KOPT-K1 (cell line): ENCODE results near the gene FOXP1.

Experiments used
- H3K27ac ChIP-seq: fragments of 200-600 bp; sonication (generic); 2 replicates; pipeline ENCODE4 v1.5.1; 2016; ENCODE audit warnings: antibody characterized with exemption, mild to moderate bottlenecking, low read depth, low read length; ENCODE audit not compliant: poor library complexity, severe bottlenecking
- H3K36me3 ChIP-seq: fragments of 200-600 bp; sonication (generic); 2 replicates; pipeline ENCODE4 v1.5.1; 2017; ENCODE audit warnings: antibody characterized with exemption, mild to moderate bottlenecking, low read length, moderate library complexity; ENCODE audit not compliant: insufficient read depth
- H3K9me3 ChIP-seq: fragments of 200-600 bp; sonication (generic); 2 replicates; pipeline ENCODE4 v1.5.1; 2017; ENCODE audit warnings: antibody characterized with exemption, low read length, mild to moderate bottlenecking; ENCODE audit not compliant: insufficient read depth, poor library complexity, severe bottlenecking

FOXP1 gene

DNA sequence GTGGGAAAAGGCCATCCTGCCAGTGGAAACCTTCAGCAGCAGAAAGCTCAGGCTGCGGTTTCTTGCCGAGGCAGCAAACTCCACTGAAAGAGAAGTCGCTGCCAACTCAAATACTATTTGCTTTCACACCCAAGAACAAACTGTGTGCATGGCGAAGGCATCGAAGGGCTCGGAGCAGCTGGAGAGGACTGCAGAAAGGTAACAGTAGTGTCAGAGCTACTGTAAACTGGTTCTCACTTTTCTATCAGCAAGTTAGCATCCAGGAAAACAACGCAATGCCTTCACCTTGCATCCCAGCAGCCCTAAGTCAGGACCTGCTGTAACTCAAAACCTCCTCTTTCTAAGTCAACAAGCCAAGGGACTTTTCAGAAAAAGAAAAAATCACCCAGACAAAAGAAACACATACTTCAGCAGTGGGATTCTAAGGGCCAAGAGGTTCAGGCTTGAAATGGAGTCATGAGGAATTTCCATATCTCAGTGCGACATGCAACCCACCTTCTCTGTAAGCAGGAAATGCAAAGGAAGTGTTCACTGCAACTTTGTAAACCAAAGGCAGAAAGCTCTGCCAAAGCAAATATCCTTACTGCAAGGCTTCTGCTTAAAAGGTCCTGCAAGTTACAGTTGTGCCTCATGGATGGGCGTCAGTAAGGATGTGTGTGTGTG, 193.5 kb downstream of the FOXP1 start:
- Histone ChIP-seq H3K9me3 (no peaks in the 10 kb centered on the region), H3K27ac (no peak overlapping the region)

GRCh38 chr3:71389191-71389590, 194.3 kb downstream of the FOXP1 start:
- Histone ChIP-seq H3K27ac (no peak overlapping the region), H3K36me3 (no peaks in the 10 kb centered on the region), H3K9me3 (no peaks in the 10 kb centered on the region)

More for the DNA sequence above, 193.5 kb downstream of the FOXP1 start:
- H3K36me3 ChIP-seq: no peaks in the 10 kb centered on the region

DNA sequence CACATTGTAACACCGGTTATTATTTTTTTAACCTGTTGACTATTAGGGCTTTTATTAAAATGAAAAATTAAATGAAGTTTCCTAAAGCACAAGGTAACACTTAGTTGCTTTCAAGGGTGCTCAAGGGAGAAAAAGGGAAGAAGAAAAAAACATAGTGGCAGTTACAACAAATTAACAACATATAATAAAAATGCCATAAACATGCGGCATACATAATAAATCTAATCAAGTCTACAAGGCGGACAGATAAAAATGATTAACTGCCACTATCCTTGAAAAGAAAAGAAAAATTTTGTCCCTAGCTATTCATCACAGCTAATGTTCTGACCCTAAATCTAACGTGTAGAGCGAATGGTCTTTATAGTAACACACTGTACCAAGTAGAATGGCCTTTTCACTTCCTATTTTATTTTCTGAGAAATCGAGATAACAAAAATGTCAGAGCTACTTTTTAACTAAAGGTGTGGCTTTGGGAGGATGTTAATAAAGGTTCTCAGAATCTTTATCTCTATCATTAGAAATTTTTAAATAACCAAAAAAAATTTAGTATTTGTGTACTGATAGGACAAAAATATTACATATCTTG, 194.9 kb downstream of the FOXP1 start:
- Histone ChIP-seq H3K27ac (no peak overlapping the region), H3K9me3 (no peaks in the 10 kb centered on the region), H3K36me3 (no peaks in the 10 kb centered on the region)

GRCh38 chr3:71387586-71387985, 195.9 kb downstream of the FOXP1 start:
- Histone ChIP-seq H3K9me3 (no peaks in the 10 kb centered on the region), H3K27ac (no peak overlapping the region), H3K36me3 (no peaks in the 10 kb centered on the region)

GRCh38 chr3:71384837-71385716, 198.5 kb downstream of the FOXP1 start:
- H3K27ac ChIP-seq: no peak overlapping the region
- no peaks in the 10 kb centered on the region for H3K9me3 ChIP-seq
- no peaks in the 10 kb centered on the region for H3K36me3 ChIP-seq

- no peaks in the 10 kb centered on the region for H3K36me3 ChIP-seq
- H3K27ac ChIP-seq: no peak overlapping the region
- H3K9me3 ChIP-seq: no peaks in the 10 kb centered on the region
Measured at GRCh38 chr3:71384388-71384787, 199.1 kb downstream of the FOXP1 start.

DNA sequence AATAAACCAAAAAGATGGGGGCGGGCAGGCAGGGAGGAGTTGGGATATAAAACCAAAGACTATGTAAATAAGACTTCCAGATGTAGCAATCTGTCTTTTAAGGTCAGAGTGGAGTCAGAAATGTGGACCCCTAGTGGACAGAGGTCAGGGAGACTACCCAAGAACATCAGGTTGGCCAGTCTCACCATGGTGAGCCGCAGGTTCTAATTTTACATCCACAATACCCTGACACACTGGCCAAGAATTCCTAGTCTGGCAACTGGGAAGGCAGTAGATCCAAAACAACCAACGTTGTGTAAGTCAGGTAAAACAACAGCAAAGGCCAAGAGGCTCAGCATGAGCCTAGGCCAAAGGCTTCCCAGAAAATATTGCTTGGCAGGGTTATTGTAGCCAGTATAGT, 203.4 kb downstream of the FOXP1 start:
- Histone ChIP-seq H3K36me3 (no peaks in the 10 kb centered on the region), H3K9me3 (no peaks in the 10 kb centered on the region), H3K27ac (no peak overlapping the region)

DNA sequence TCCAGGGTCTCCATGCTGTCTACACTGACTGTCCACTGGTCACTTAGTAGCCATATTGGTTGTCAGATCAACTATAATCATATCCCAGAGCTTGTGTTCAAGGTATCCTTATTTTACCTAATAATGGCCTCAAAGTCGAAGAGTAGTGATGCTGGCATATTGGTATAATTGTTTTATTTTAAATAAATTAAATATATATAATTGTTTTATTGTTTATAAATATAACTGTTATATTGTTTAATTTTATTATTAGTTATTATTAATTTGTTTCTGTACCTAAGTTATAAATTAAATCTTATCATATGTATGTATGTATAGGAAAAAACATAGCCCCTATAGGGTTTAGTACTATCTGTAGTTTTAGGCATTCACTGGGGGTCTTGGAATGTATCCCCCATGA, 205.0 kb downstream of the FOXP1 start:
- Histone ChIP-seq H3K9me3 (no peaks in the 10 kb centered on the region), H3K36me3 (no peaks in the 10 kb centered on the region), H3K27ac (no peak overlapping the region)

DNA sequence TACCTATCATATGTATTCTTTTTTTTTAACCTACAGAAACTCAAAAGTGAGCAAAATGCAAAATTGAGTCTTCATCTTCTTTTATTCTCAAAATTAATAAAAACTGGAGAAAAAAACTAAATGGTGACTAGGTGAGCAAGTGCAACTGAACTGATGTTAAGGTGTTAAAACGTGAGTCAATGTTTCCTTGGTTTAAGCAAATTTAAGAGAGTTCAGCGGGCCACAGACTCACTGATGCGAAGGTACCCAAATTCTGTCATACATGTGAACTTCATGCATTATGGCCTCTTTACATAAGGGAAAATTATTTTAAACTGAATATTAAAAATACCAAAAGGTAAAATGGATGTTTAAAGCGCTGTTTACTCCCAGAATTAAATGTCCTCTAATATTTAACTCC, 206.6 kb downstream of the FOXP1 start:
- H3K9me3 ChIP-seq: no peaks in the 10 kb centered on the region
- H3K36me3 ChIP-seq: no peaks in the 10 kb centered on the region
- H3K27ac ChIP-seq: no peak overlapping the region

DNA sequence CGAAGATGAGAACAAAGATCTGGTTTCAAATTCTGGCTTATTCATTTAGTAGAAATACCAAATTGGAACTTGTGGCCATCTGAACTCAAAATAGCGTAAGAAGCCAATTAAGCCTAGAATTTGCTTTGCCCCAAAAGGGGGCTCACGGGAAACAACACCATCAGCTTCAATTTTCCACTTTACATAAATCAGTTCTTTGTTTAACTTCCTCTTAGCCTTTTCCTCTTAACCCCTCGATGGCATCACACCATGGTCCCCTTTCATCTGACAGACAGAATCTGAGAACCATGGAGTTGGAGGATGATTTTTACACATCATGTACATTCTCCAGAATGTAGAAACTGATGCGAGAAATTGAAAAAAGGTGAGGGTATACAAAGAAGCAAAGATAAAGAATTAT, 207.0 kb downstream of the FOXP1 start:
- Histone ChIP-seq H3K27ac (no peak overlapping the region), H3K36me3 (no peaks in the 10 kb centered on the region), H3K9me3 (no peaks in the 10 kb centered on the region)

DNA sequence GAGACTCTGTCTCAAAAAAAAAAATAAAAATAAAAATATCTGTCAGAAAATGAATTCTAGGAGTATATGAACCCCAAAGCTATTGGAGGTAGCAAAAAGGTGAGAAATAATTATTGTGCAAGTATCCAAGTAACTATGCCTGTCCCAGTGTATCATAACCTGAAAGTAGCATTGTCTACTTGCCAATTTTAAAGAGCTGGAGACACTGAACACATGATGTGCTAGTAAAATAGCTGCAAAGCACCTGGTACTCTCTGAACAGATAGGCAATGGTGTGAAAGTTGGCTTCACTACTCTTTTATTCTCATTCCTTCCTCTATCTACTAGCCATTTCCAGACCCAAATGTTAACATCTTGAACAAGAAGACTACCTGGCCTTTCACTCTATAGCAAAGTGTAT, 208.9 kb downstream of the FOXP1 start:
- Histone ChIP-seq H3K9me3 (no peaks in the 10 kb centered on the region), H3K27ac (no peak overlapping the region), H3K36me3 (no peaks in the 10 kb centered on the region)

GRCh38 chr3:71372911-71373637, 210.5 kb downstream of the FOXP1 start:
- no peak overlapping the region for H3K27ac ChIP-seq

GRCh38 chr3:71372241-71372768, 211.2 kb downstream of the FOXP1 start:
- no peaks in the 10 kb centered on the region for H3K9me3 ChIP-seq
- H3K36me3 ChIP-seq: no peaks in the 10 kb centered on the region
- no peak overlapping the region for H3K27ac ChIP-seq

More at GRCh38 chr3:71372911-71373637, 210.5 kb downstream of the FOXP1 start:
- no peaks in the 10 kb centered on the region for H3K36me3 ChIP-seq
- H3K9me3 ChIP-seq: no peaks in the 10 kb centered on the region

- H3K27ac ChIP-seq: no peak overlapping the region
- no peaks in the 10 kb centered on the region for H3K36me3 ChIP-seq
- H3K9me3 ChIP-seq: no peaks in the 10 kb centered on the region
Measured at GRCh38 chr3:71371282-71371681, 212.2 kb downstream of the FOXP1 start.

DNA sequence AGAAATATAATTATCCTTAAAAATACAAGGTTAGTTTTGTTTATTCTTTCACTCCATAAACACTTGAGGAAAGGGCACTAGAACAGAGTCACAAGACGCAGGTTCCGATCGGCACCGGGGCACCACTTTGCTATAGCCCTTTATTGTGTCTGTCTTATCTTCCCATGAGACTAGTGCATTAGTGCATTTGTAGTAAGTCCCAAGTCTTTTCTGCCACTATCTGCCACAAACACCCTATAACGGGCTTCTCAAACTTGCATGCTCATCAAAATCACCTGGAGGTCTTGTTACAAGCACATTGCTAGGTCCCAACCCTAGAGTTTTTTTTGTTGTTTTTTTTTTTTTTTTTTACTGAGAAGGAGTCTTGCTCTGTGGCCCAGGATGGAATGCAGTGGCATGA, 213.1 kb downstream of the FOXP1 start:
- Histone ChIP-seq H3K9me3 (no peaks in the 10 kb centered on the region), H3K36me3 (no peaks in the 10 kb centered on the region), H3K27ac (no peak overlapping the region)
